Ovary (tissue), 1 donor: ENCODE measurements around the gene MYO1E.

ENCODE experiments used
- EP300 ChIP-seq: sonication (generic); formaldehyde crosslinking; IDR thresholded peaks from one replicate; pipeline ENCODE4 v1.6.1; 2017; ENCODE audit warnings: antibody characterized with exemption
- POLR2A ChIP-seq: fragments of 450-650 bp; IDR thresholded peaks from one replicate; pipeline ENCODE4 v1.6.1; 2017; ENCODE audit warnings: antibody characterized with exemption, mild to moderate bottlenecking, moderate library complexity

DNA sequence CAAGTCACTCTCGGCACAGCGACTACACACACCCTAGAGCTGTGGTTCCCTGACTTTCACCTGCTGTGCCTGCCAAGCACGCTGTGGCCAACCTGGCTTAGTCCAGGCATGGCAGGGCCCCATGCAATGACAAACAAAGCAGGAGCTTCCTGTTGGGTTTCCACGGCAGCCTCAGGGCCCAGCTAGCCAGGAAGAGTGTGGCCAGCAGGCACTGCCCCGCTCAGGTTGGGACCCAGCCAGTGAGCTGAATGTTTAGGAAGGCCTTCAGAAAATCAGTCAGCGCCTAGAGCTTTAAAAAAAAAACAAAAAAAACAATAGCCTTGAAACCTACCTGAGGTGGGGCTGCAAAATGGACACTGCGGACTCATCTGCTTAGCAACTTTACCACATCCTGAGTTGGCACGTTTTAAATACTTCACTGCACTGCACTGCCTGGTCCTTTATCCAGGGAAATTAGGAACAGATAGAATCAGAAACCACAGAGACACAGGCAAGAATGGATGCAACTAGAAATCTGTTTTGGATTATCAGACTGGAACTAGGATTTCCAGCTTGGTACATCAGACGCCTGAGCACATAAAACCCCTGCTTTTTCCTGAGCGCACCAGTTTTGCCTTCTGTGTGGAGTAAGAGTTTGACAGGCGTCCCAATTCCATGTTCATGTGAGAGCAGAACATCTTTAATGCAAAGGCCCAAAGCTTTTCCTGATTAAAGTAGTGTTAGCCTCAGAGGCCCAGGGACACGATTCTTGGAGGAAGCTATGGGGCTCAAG lies 202.2 kb downstream of the MYO1E start:
- no peak for TF ChIP-seq EP300
- no peak for TF ChIP-seq POLR2A
